WTC11 (cell line): Measurements from ENCODE around the gene FSTL4.

Experiments used
- ATF3 ChIP-seq: sonication (generic); formaldehyde crosslinking; conservative IDR thresholded peaks from 2 replicates; pipeline ENCODE4 v1.8.1; 2022; ENCODE audit warnings: mild to moderate bottlenecking, missing genetic modification reagents
- CREB1 ChIP-seq: sonication (generic); formaldehyde crosslinking; IDR thresholded peaks from 2 replicates; pipeline ENCODE4 v1.8.0; 2023; ENCODE audit warnings: mild to moderate bottlenecking, missing genetic modification reagents
- FOXP1 ChIP-seq: sonication (generic); formaldehyde crosslinking; IDR thresholded peaks from 2 replicates; pipeline ENCODE4 v1.8.0; 2022; ENCODE audit warnings: missing genetic modification reagents, mild to moderate bottlenecking, moderate library complexity, borderline replicate concordance
- GABPB1 ChIP-seq: sonication (generic); formaldehyde crosslinking; IDR thresholded peaks from 2 replicates; pipeline ENCODE4 v1.8.1; 2023; ENCODE audit warnings: mild to moderate bottlenecking, missing genetic modification reagents
- KAT7 ChIP-seq: sonication (generic); formaldehyde crosslinking; IDR thresholded peaks from 2 replicates; pipeline ENCODE4 v1.8.1; 2023; ENCODE audit warnings: missing genetic modification reagents, mild to moderate bottlenecking, borderline replicate concordance
- NFE2L1 ChIP-seq: sonication (generic); formaldehyde crosslinking; IDR thresholded peaks from 2 replicates; pipeline ENCODE4 v1.8.1; 2023; ENCODE audit warnings: missing genetic modification reagents
- PRRX2 ChIP-seq: fragments of 250-450 bp; sonication (Bioruptor Pico); IDR thresholded peaks from 2 replicates; pipeline ENCODE4 v1.8.0; 2021; ENCODE audit warnings: mild to moderate bottlenecking
- TEAD4 ChIP-seq: sonication (generic); formaldehyde crosslinking; IDR thresholded peaks from 2 replicates; pipeline ENCODE4 v1.8.0; 2022; ENCODE audit warnings: mild to moderate bottlenecking, missing genetic modification reagents
- ZNF121 ChIP-seq: sonication (generic); formaldehyde crosslinking; IDR thresholded peaks from 2 replicates; pipeline ENCODE4 v1.8.0; 2023; ENCODE audit warnings: missing genetic modification reagents
- ZNF396 ChIP-seq: fragments of 250-450 bp; sonication (Bioruptor Pico); IDR thresholded peaks from 2 replicates; pipeline ENCODE4 v1.8.0; 2021; ENCODE audit warnings: mild to moderate bottlenecking, moderate library complexity, borderline replicate concordance
- TF ChIP-seq, protein P1 (sequence below): fragments of 200-600 bp; IDR thresholded peaks from 2 replicates; pipeline ENCODE4 v1.8.0; 2022; ENCODE audit warnings: antibody characterized with exemption

DNA sequence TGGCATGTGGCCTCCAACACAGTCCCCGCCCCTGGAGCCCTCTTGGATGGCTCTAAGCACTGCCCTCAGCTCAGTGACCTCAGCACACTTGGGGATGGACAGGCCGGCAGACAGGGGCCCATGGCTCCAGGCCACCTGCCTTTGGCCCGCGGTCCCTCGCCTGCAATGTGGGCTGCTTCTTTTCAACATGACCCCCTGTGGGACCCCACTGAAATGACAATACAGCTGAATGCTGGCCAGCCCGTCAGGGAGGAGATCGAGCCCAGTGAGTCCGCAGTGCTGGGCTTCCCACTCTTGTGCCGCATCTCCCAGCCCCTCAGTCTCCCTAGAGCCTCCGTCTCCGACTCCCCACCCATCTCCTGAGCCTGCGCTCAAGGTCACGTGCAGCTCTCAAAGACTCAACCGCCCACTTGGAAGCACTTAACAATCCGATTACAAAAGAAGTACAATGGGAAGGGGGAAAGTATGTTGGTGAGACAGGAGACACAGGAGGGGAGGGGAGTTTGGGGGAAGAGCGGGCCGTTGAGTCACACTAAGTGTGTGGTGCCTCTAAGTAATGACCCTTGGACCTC, 321.6 kb downstream of the FSTL4 start:
- TF ChIP-seq, protein P1, sequence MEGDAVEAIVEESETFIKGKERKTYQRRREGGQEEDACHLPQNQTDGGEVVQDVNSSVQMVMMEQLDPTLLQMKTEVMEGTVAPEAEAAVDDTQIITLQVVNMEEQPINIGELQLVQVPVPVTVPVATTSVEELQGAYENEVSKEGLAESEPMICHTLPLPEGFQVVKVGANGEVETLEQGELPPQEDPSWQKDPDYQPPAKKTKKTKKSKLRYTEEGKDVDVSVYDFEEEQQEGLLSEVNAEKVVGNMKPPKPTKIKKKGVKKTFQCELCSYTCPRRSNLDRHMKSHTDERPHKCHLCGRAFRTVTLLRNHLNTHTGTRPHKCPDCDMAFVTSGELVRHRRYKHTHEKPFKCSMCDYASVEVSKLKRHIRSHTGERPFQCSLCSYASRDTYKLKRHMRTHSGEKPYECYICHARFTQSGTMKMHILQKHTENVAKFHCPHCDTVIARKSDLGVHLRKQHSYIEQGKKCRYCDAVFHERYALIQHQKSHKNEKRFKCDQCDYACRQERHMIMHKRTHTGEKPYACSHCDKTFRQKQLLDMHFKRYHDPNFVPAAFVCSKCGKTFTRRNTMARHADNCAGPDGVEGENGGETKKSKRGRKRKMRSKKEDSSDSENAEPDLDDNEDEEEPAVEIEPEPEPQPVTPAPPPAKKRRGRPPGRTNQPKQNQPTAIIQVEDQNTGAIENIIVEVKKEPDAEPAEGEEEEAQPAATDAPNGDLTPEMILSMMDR, result no peak
- TF ChIP-seq TEAD4 (CRISPR knock-in tag), result no peak
- TF ChIP-seq CREB1 (CRISPR knock-in tag), result no peak
- no peak for TF ChIP-seq KAT7
- no peak for TF ChIP-seq GABPB1 (CRISPR knock-in tag)
- TF ChIP-seq PRRX2 (CRISPR knock-in tag), result no peak
- no peak for TF ChIP-seq ZNF121 (CRISPR knock-in tag)
- no peak for TF ChIP-seq FOXP1 (CRISPR knock-in tag)
- no peak for TF ChIP-seq ZNF396 (CRISPR knock-in tag)
- TF ChIP-seq NFE2L1 (CRISPR knock-in tag), result no peak
- no peak for TF ChIP-seq ATF3 (CRISPR knock-in tag)
